B cell (primary cell): ENCODE data around the gene ATG7. TPM values are rescaled to one million over a fixed set of nuclear protein-coding genes. Genes with fewer than 3 reads are reported as not detected.

Source experiments
- ATAC-seq: fragments of 200-7000 bp; cut with Tn5 transposase; one replicate; pipeline ENCODE4 v1.10.0; 2021; ENCODE audit warnings: low read depth, mild to moderate bottlenecking, moderate number of reproducible peaks, moderate library complexity
- CTCF ChIA-PET: fragments of 350-600 bp; sonication (Branson Sonifier 250); formaldehyde crosslinking; loops from one replicate; lab custom pipeline; 2021; ENCODE audit warnings: antibody characterized with exemption, inconsistent platforms; lab: Charles Lee
- POLR2A ChIA-PET: fragments of 350-600 bp; sonication (Branson Sonifier 250); formaldehyde crosslinking; loops from one replicate; lab custom pipeline; 2021; ENCODE audit warnings: antibody characterized with exemption; lab: Charles Lee
- DNase-seq: peaks from one replicate; pipeline ENCODE4 v3.0.0; 2013
- H2AFZ ChIP-seq: 2 replicates; pipeline ENCODE4 v1.6.1; 2012; ENCODE audit warnings: mild to moderate bottlenecking, low read depth, low read length; ENCODE audit not compliant: insufficient read depth, poor library complexity, severe bottlenecking
- H3K27ac ChIP-seq, 2 donors: 1 replicate in 1 of 2; 2 replicates in 1 of 2; pipeline ENCODE4 v1.5.1; 2012 to 2013; ENCODE audit warnings: low read length in 2 of 2, mild to moderate bottlenecking in 2 of 2, moderate library complexity in 1 of 2
- H3K27me3 ChIP-seq, 4 experiments: fragments of 200-600 bp in 1 of 4; sonication (generic) in 1 of 4; replicated peaks in 1 of 4; 1 replicate in 2 of 4; 2 replicates in 2 of 4; pipeline versions ENCODE4 v1.6.1 to v1.7.0; 2013 to 2016; ENCODE audit warnings: low read length in 3 of 4, mild to moderate bottlenecking in 2 of 4, mixed read lengths in 1 of 4, moderate library complexity in 1 of 4; ENCODE audit not compliant: insufficient read depth in 4 of 4, control insufficient read depth in 3 of 4; ENCODE audit errors: control extremely low read depth in 1 of 4
- H3K36me3 ChIP-seq, 2 experiments: replicated peaks in 1 of 2; 1 replicate in 1 of 2; 2 replicates in 1 of 2; pipeline versions ENCODE4 v1.6.1 to v1.7.1; 2013; ENCODE audit warnings: low read length in 1 of 2; ENCODE audit not compliant: insufficient read depth in 2 of 2, control insufficient read depth in 1 of 2; ENCODE audit errors: control extremely low read depth in 1 of 2, extremely low read depth in 1 of 2
- H3K4me1 ChIP-seq, 2 donors: fragments of 200-600 bp in 1 of 2; sonication (generic) in 1 of 2; 1 replicate in 1 of 2; 2 replicates in 1 of 2; pipeline versions ENCODE4 v1.5.1 to v1.6.1; 2013 to 2017; ENCODE audit warnings: low read length in 2 of 2; ENCODE audit not compliant: control insufficient read depth in 2 of 2, insufficient read depth in 2 of 2
- H3K4me2 ChIP-seq: replicated peaks from 2 replicates; pipeline ENCODE3; 2012; ENCODE audit warnings: mild to moderate bottlenecking, low read depth, low read length; ENCODE audit not compliant: poor library complexity, severe bottlenecking
- H3K4me3 ChIP-seq, 5 experiments: fragments of 200-600 bp in 1 of 5; sonication (generic) in 1 of 5; 1 replicate in 3 of 5; 2 replicates in 2 of 5; pipeline versions ENCODE4 v1.5.1 to v1.7.0; 2011 to 2016; ENCODE audit warnings: low read length in 4 of 5, mild to moderate bottlenecking in 4 of 5, low read depth in 2 of 5, control low read depth in 1 of 5, moderate library complexity in 1 of 5; ENCODE audit not compliant: insufficient read depth in 1 of 5; ENCODE audit errors: control extremely low read depth in 1 of 5, extremely low read depth in 1 of 5
- H3K79me2 ChIP-seq: fragments of 200-600 bp; sonication (generic); one replicate; pipeline ENCODE4 v1.6.0; 2016; ENCODE audit warnings: low read length; ENCODE audit not compliant: control insufficient read depth, insufficient read depth
- H3K9ac ChIP-seq: fragments of 200-600 bp; sonication (generic); 2 replicates; pipeline ENCODE4 v1.6.1; 2017; ENCODE audit warnings: mild to moderate bottlenecking, low read length, moderate library complexity
- H3K9me3 ChIP-seq, 3 donors: one replicate each; pipeline versions ENCODE4 v1.6.1 to v1.7.1; 2013; ENCODE audit warnings: low read length in 2 of 3; ENCODE audit not compliant: control insufficient read depth in 2 of 3, insufficient read depth in 1 of 3; ENCODE audit errors: control extremely low read depth in 1 of 3
- H4K20me1 ChIP-seq: 2 replicates; pipeline ENCODE4 v1.6.0; 2012; ENCODE audit warnings: mild to moderate bottlenecking, low read length; ENCODE audit not compliant: insufficient read depth, control insufficient read depth, poor library complexity, severe bottlenecking
- H3K27ac Mint-ChIP-seq: one replicate; pipeline ENCODE4 v1.8.0; 2021; ENCODE audit warnings: mixed read lengths
- H3K27me3 Mint-ChIP-seq: one replicate; pipeline ENCODE4 v1.8.0; 2021; ENCODE audit warnings: mixed read lengths
- H3K4me1 Mint-ChIP-seq: one replicate; pipeline ENCODE4 v1.8.0; 2021; ENCODE audit warnings: mixed read lengths
- H3K4me3 Mint-ChIP-seq: one replicate; pipeline ENCODE4 v1.8.0; 2021; ENCODE audit warnings: mixed read lengths
- H3K9me3 Mint-ChIP-seq: one replicate; pipeline ENCODE4 v1.8.0; 2022; ENCODE audit warnings: mixed read lengths; ENCODE audit not compliant: insufficient read depth
- CTCF ChIP-seq: fragments of 200-600 bp; IDR thresholded peaks from one replicate; pipeline ENCODE4 v1.8.0; 2022; ENCODE audit warnings: antibody characterized with exemption, mild to moderate bottlenecking
- EZH2 ChIP-seq: IDR thresholded peaks from 2 replicates; pipeline ENCODE4 v1.6.1; 2012; ENCODE audit warnings: borderline replicate concordance, low read depth, mild to moderate bottlenecking, moderate library complexity, low read length; ENCODE audit not compliant: insufficient read depth, poor library complexity, severe bottlenecking
- WGBS: methylation state at CpG from one replicate; pipeline ENCODE4 v1.1.5; 2013; ENCODE audit warnings: missing lambda C conversion rate; ENCODE audit not compliant: insufficient coverage; 5-methylcytosine and 5-hydroxymethylcytosine counted together
- intact Hi-C: fragments of 100-400 bp; cut with micrococcal nuclease; formaldehyde crosslinking; loops from one replicate; pipeline ENCODE4 v1.10.0; 2022
- polyA plus RNA-seq: library from polyadenylated mRNA; depleted of rRNA; stranded (reverse); fragments of >200 nt; gene quantifications from 2 replicates; pipeline ENCODE4 v1.2.3, GENCODE V29; 2012
- total RNA-seq, 2 donors: library from RNA; stranded (reverse); fragments of 120-200 nt in 1 of 2; gene quantifications; 1 replicate in 1 of 2; 2 replicates in 1 of 2; pipeline versions ENCODE4 v1.2.3 to v1.2.4, GENCODE V29; 2013 to 2022

Gene ATG7
- total and polyA plus RNA-seq, 2 donors (not counting 1 experiment from before 2014, with no cell fraction given): 13.9 to 66.4 TPM

- H3K9me3 Mint-ChIP-seq: no peaks in the 10 kb centered on the region
- ChIA-PET POLR2A (no interaction called here), CTCF (no interaction called here)
- Histone ChIP-seq H3K79me2 (peaks cover 6% of the 10 kb centered on the region), H3K27ac (no peak overlapping the region), H3K27me3 (no peaks in the 10 kb centered on the region), H4K20me1 (peaks cover 16% of the 10 kb centered on the region), H3K9me3 (no peaks in the 10 kb centered on the region), H3K4me2 (no peak overlapping the region), H3K9ac (no peak overlapping the region), H3K36me3 (peaks cover 0 to 61% of the 10 kb centered on the region in 2 experiments), H2AFZ (no peak overlapping the region), H3K4me3 (no peak overlapping the region), H3K4me1 (no peaks in the 10 kb centered on the region)
- DNase-seq (no peak), ATAC-seq (no peak)
- no peaks in the 10 kb centered on the region for H3K27me3 Mint-ChIP-seq
- no peaks in the 10 kb centered on the region for H3K4me1 Mint-ChIP-seq
- H3K27ac Mint-ChIP-seq: no peak overlapping the region
- no peak for TF ChIP-seq EZH2
- no peak for TF ChIP-seq CTCF
- intact Hi-C loops: no loop called here
- H3K4me3 Mint-ChIP-seq: no peak overlapping the region
- 97% methylated on average over 34 of the region's 37 CpGs for WGBS
Measured at GRCh38 chr3:11558918-11559815, 287.0 kb downstream of the ATG7 start.
